Nephron (organoid): ENCODE data around the gene OR5B17.
"Not testable (repeated sequence)": the region's sequence is repeated elsewhere in the genome, so short reads cannot be mapped to it uniquely, and the experiment has no call there.

ENCODE experiments used
- H3K27ac Mint-ChIP-seq, 3 experiments: 2 replicates each; pipeline ENCODE4 v1.8.0; 2020; ENCODE audit warnings: mixed read lengths in 3 of 3, mild to moderate bottlenecking in 2 of 3, moderate library complexity in 1 of 3
- H3K27me3 Mint-ChIP-seq: 2 replicates; pipeline ENCODE4 v1.8.0; 2021; ENCODE audit warnings: low read depth, mild to moderate bottlenecking, moderate library complexity, mixed read lengths
- H3K36me3 Mint-ChIP-seq: 2 replicates; pipeline ENCODE4 v1.8.0; 2020; ENCODE audit warnings: low read depth, mixed read lengths
- H3K4me1 Mint-ChIP-seq: 2 replicates; pipeline ENCODE4 v1.8.0; 2020; ENCODE audit warnings: mixed read lengths
- H3K4me3 Mint-ChIP-seq, 3 experiments: 2 replicates each; pipeline ENCODE4 v1.8.0; 2020; ENCODE audit warnings: mild to moderate bottlenecking in 3 of 3, mixed read lengths in 3 of 3, moderate library complexity in 2 of 3
- H3K9me3 Mint-ChIP-seq: 2 replicates; pipeline ENCODE4 v1.8.0; 2020; ENCODE audit warnings: mixed read lengths
- CTCF ChIP-seq, 3 experiments: fragments of 200-600 bp; sonication (generic); IDR thresholded peaks; one replicate each; pipeline ENCODE4 v1.5.0; 2021; ENCODE audit warnings: antibody characterized with exemption in 3 of 3; ENCODE audit not compliant: unreplicated experiment in 3 of 3

OR5B17 gene

GRCh38 chr11:58358969-58359368, at the start of gene OR5B17:
OR5B17 (minus strand) TSS chr11:58359069; CDS start chr11:58359069, 0 bp downstream.
- Mint-ChIP-seq H3K4me1 (no peaks in the 10 kb centered on the region), H3K27ac (no peak within 1 kb of the TSS), H3K36me3 (no peaks in the 10 kb centered on the region), H3K27me3 (peaks cover 4% of the 10 kb centered on the region), H3K4me3 (no peak within 1 kb of the TSS), H3K9me3 (no peaks in the 10 kb centered on the region)
- TF ChIP-seq CTCF (IDR thresholded peaks at IDR 0.05; ENCODE audit: unreplicated experiment in 3 of 3) = no peak

- Mint-ChIP-seq H3K36me3 (no peaks in the 10 kb centered on the region), H3K27me3 (no peaks in the 10 kb centered on the region), H3K9me3 (peaks cover 15% of the 10 kb centered on the region), H3K4me1 (no peaks in the 10 kb centered on the region), H3K4me3 (no peak within 1 kb of the TSS), H3K27ac (no peak within 1 kb of the TSS)
- no peak for TF ChIP-seq CTCF (IDR thresholded peaks at IDR 0.05; ENCODE audit: unreplicated experiment in 3 of 3)
Measured at GRCh38 chr11:58406774-58407173, 47.9 kb upstream of the OR5B17 start, which contains the start of gene OR5B3. OR5B3 (minus strand) TSS chr11:58406874; CDS start chr11:58403409, 3,465 bp downstream.

GRCh38 chr11:58399622-58400021, 40.8 kb upstream of the OR5B17 start:
- H3K4me3 Mint-ChIP-seq, H3K9me3 Mint-ChIP-seq, H3K27me3 Mint-ChIP-seq, H3K27ac Mint-ChIP-seq, H3K4me1 Mint-ChIP-seq, H3K36me3 Mint-ChIP-seq: not testable (repeated sequence)

- no peak overlapping the region for H3K4me3 Mint-ChIP-seq
- no peaks in the 10 kb centered on the region for H3K27me3 Mint-ChIP-seq
- no peaks in the 10 kb centered on the region for H3K36me3 Mint-ChIP-seq
- no peak overlapping the region for H3K27ac Mint-ChIP-seq
- peaks cover 8% of the 10 kb centered on the region for H3K9me3 Mint-ChIP-seq
- no peaks in the 10 kb centered on the region for H3K4me1 Mint-ChIP-seq
- no peak for TF ChIP-seq CTCF (IDR thresholded peaks at IDR 0.05; ENCODE audit: unreplicated experiment in 3 of 3)
Measured at GRCh38 chr11:58395581-58395980, 36.7 kb upstream of the OR5B17 start.

GRCh38 chr11:58394195-58394594, 35.3 kb upstream of the OR5B17 start:
- Mint-ChIP-seq H3K36me3 (no peaks in the 10 kb centered on the region), H3K27ac (no peak overlapping the region), H3K4me3 (no peak overlapping the region), H3K9me3 (peaks cover 8% of the 10 kb centered on the region), H3K4me1 (no peaks in the 10 kb centered on the region), H3K27me3 (no peaks in the 10 kb centered on the region)
- no peak for TF ChIP-seq CTCF (IDR thresholded peaks at IDR 0.05; ENCODE audit: unreplicated experiment in 3 of 3)

GRCh38 chr11:58392746-58393145, 33.9 kb upstream of the OR5B17 start:
- Mint-ChIP-seq H3K27me3 (no peaks in the 10 kb centered on the region), H3K27ac (no peak overlapping the region), H3K4me3 (no peak overlapping the region), H3K9me3 (peaks cover 8% of the 10 kb centered on the region), H3K36me3 (no peaks in the 10 kb centered on the region), H3K4me1 (no peaks in the 10 kb centered on the region)
- no peak for TF ChIP-seq CTCF (IDR thresholded peaks at IDR 0.05; ENCODE audit: unreplicated experiment in 3 of 3)
